K562 (cell line): Measurements from ENCODE around the gene LCE3A. TPM values are rescaled to one million over a fixed set of nuclear protein-coding genes. Genes with fewer than 3 reads are reported as not detected.

Experiments used
- ATF1 ChIP-seq, 2 experiments: fragments of 450-650 bp in 1 of 2; IDR thresholded peaks; 2 replicates each; pipeline ENCODE4 v1.6.1; 2016; ENCODE audit warnings: missing compliant biosample characterization in 1 of 2, missing genetic modification characterization in 1 of 2
- CTCF ChIP-seq, 3 experiments: IDR thresholded peaks in 2 of 3; conservative IDR thresholded peaks in 1 of 3; 2 replicates each; pipeline ENCODE4 v1.5.1; 2011 to 2012; ENCODE audit warnings: low read length in 3 of 3, mild to moderate bottlenecking in 3 of 3, control low read depth in 2 of 3, improper control_type of control experiment in 1 of 3, inconsistent platforms in 1 of 3, low read depth in 1 of 3, mixed read lengths in 1 of 3, moderate library complexity in 1 of 3; ENCODE audit not compliant: insufficient read depth in 2 of 3
- EGR1 ChIP-seq: fragments of 450-650 bp; conservative IDR thresholded peaks from 2 replicates; pipeline ENCODE4 v1.6.1; 2017; ENCODE audit warnings: mild to moderate bottlenecking
- ELF2 ChIP-seq: fragments of 250-450 bp; sonication (Bioruptor Pico); IDR thresholded peaks from 2 replicates; pipeline ENCODE4 v1.5.0; 2021; ENCODE audit warnings: mild to moderate bottlenecking
- ETV1 ChIP-seq: fragments of 450-650 bp; conservative IDR thresholded peaks from 2 replicates; pipeline ENCODE4 v1.6.1; 2016; ENCODE audit warnings: missing genetic modification characterization, control low read depth, low read depth, missing compliant biosample characterization
- NKRF ChIP-seq: fragments of 450-650 bp; IDR thresholded peaks from 2 replicates; pipeline ENCODE4 v1.6.1; 2016; ENCODE audit warnings: borderline replicate concordance
- RAD21 ChIP-seq, 2 experiments: fragments of 250-450 bp in 1 of 2; fragments of 450-650 bp in 1 of 2; sonication (Bioruptor Pico) in 1 of 2; formaldehyde crosslinking in 1 of 2; IDR thresholded peaks in 1 of 2; conservative IDR thresholded peaks in 1 of 2; 2 replicates each; pipeline versions ENCODE4 v1.4.0 to v1.8.0; 2020 to 2022; ENCODE audit warnings: mild to moderate bottlenecking in 2 of 2, moderate library complexity in 1 of 2
- SIRT6 ChIP-seq: IDR thresholded peaks from one replicate; pipeline ENCODE4 v1.6.1; 2012; ENCODE audit warnings: low read depth, mild to moderate bottlenecking, control low read depth, inconsistent platforms, low read length, moderate library complexity
- ZBTB26 ChIP-seq: fragments of 450-650 bp; formaldehyde crosslinking; IDR thresholded peaks from 2 replicates; pipeline ENCODE4 v1.4.0; 2022; ENCODE audit warnings: missing genetic modification characterization
- ZNF584 ChIP-seq: fragments of 200-800 bp; sonication (Bioruptor generic); IDR thresholded peaks from 2 replicates; pipeline ENCODE4 v1.6.1; 2016; ENCODE audit warnings: low read depth, mild to moderate bottlenecking, missing genetic modification characterization, missing compliant biosample characterization
- ZNF592 ChIP-seq: fragments of 450-650 bp; IDR thresholded peaks from 2 replicates; pipeline ENCODE4 v1.6.1; 2017; ENCODE audit warnings: antibody characterized with exemption, mild to moderate bottlenecking
- polyA plus RNA-seq, 8 experiments: library from polyadenylated mRNA; depleted of rRNA in 4 of 8; stranded (reverse) in 5 of 8; unstranded in 3 of 8; fragments of >200 nt; fragmentation: Nextera tagmentation in 2 of 8; fragmentation: Illumina TruSeq in 1 of 8; extraction: Ambion mirVana in 2 of 8; extraction: Trizol in 1 of 8; gene quantifications; 2 replicates each; pipeline versions ENCODE4 v1.2.1 to v1.2.3, GENCODE V29; 2011 to 2014; ENCODE audit warnings: inconsistent platforms in 1 of 8, missing spikeins in 1 of 8
- total RNA-seq, 7 experiments: library from RNA; depleted of rRNA in 6 of 7; stranded (reverse); fragments of >200 nt in 6 of 7; fragmentation: Illumina TruSeq in 2 of 7; extraction: Trizol in 2 of 7; gene quantifications; 2 replicates each; pipeline versions ENCODE4 v1.2.1 to v1.2.3, GENCODE V29; 2011 to 2021; ENCODE audit warnings: low replicate concordance in 1 of 7

Gene LCE3A
- total and polyA plus RNA-seq, 9 of the 15 experiments (the other 6 are each of a cell fraction or from before 2014, with no cell fraction given): not detected

- no peak for TF ChIP-seq ZNF592
- TF ChIP-seq CTCF (IDR thresholded peaks at IDR 0.05 in 2 of 3, conservative IDR thresholded peaks at IDR 0.05 in 1 of 3; ENCODE audit: insufficient read depth in 2 of 3, low read depth in 1 of 3, low read length in 3 of 3): peak; percentile 78 to 83 (median 83)
- TF ChIP-seq ATF1 (CRISPR knock-in tag; IDR thresholded peaks at IDR 0.05): no peak
- no peak for TF ChIP-seq ATF1 (tag; IDR thresholded peaks at IDR 0.05)
- no peak for TF ChIP-seq ZBTB26 (CRISPR knock-in tag)
- peak; percentile 42 to 54 for TF ChIP-seq RAD21 (CRISPR knock-in tag; conservative IDR thresholded peaks at IDR 0.05 in 1 of 2, IDR thresholded peaks at IDR 0.05 in 1 of 2)
- TF ChIP-seq NKRF: no peak
- TF ChIP-seq ZNF584 (CRISPR knock-in tag): no peak
- no peak for TF ChIP-seq EGR1
- no peak for TF ChIP-seq ELF2
- TF ChIP-seq ETV1 (tag): no peak
- no peak for TF ChIP-seq SIRT6
These were observed 31.2 kb upstream of the LCE3A start (continued) for GRCh38 chr1:152654110-152654509.
